ENCODE data around the gene SPACA1.

- TF ChIP-seq CTCF (IDR thresholded peaks at IDR 0.05) (no peak), POLR2AphosphoS5 (IDR thresholded peaks at IDR 0.05) (no peak)
Observed at GRCh38 chr6:88024696-88025095, 22.9 kb upstream of the SPACA1 start.

Measured in sigmoid colon (tissue), 4 donors.